Esophagus squamous epithelium (tissue), 4 donors: Measurements from ENCODE around the gene TRIM15.

ENCODE experiments used
- POLR2A ChIP-seq, 4 donors: fragments of 450-650 bp; IDR thresholded peaks; one replicate each; pipeline ENCODE4 v1.6.1; 2017; ENCODE audit warnings: antibody characterized with exemption in 4 of 4, mild to moderate bottlenecking in 4 of 4, moderate library complexity in 3 of 4
- TF ChIP-seq, protein P1 (sequence below), 6 experiments: fragments of 450-650 bp in 4 of 6; fragments of 200-600 bp in 2 of 6; sonication (generic) in 2 of 6; IDR thresholded peaks; one replicate each; pipeline ENCODE4 v1.5.1; 2016 to 2019; ENCODE audit warnings: antibody characterized with exemption in 6 of 6, mild to moderate bottlenecking in 4 of 6, moderate library complexity in 4 of 6

DNA sequence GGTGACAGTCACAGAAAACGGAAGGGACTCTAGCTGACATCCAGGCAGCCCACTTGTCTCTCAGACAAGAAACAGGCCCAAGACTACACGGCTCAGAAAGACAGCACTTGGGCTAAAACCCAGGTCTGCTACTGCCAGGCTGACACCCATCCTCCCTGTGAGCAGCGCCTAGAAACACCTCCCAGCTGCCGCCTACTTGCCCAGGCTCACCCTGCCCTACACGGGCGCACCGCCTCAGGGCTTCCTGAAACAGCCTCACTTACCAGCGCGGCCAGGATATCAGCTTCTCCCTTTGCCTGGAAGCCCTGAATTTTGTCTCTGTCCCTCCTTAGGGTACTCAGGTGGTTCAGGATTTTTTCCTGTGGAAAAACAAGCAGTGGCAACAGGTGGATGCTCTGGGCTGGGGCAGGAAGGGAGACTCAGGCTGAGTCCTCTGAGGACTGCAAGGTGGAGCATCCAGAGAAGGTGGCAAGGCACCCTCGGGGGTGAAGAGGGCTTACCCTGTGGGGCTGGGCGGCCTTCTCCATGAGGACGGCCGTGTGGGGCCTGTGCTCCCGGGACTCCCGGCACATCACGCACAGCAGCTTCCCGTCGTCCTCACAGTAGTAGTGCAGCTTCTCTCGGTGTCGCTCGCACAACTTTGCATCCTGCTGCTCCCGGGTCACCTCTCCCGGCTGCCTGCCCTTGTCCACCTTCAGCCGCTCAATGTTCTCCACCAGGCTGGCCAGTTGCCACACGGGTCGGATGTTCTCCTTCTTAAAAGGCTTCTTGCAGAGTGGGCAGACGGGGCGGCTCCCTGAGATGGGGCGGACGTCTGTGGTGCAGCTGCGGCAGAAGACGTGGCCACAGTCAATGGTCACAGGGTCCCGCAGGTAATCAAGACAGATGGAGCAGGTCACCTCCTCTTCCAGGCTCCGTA, 35.1 kb downstream of the TRIM15 start:
- TF ChIP-seq, protein P1, sequence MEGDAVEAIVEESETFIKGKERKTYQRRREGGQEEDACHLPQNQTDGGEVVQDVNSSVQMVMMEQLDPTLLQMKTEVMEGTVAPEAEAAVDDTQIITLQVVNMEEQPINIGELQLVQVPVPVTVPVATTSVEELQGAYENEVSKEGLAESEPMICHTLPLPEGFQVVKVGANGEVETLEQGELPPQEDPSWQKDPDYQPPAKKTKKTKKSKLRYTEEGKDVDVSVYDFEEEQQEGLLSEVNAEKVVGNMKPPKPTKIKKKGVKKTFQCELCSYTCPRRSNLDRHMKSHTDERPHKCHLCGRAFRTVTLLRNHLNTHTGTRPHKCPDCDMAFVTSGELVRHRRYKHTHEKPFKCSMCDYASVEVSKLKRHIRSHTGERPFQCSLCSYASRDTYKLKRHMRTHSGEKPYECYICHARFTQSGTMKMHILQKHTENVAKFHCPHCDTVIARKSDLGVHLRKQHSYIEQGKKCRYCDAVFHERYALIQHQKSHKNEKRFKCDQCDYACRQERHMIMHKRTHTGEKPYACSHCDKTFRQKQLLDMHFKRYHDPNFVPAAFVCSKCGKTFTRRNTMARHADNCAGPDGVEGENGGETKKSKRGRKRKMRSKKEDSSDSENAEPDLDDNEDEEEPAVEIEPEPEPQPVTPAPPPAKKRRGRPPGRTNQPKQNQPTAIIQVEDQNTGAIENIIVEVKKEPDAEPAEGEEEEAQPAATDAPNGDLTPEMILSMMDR (IDR thresholded peaks at IDR 0.05), result no peak
- no peak for TF ChIP-seq POLR2A (IDR thresholded peaks at IDR 0.05)
